GM23338 (cell line): Measurements from ENCODE around the gene CXCL16.

ENCODE experiments used
- CTCF ChIP-seq, 2 experiments: fragments of 200-600 bp in 1 of 2; sonication (generic) in 1 of 2; conservative IDR thresholded peaks; 2 replicates each; pipeline versions ENCODE4 v1.5.1 to v1.6.1; 2016 to 2017; ENCODE audit warnings: antibody characterized with exemption in 2 of 2, low read depth in 2 of 2, mild to moderate bottlenecking in 2 of 2, moderate library complexity in 1 of 2
- EZH2 ChIP-seq: fragments of 200-600 bp; sonication (generic); IDR thresholded peaks from one replicate; pipeline ENCODE4 v1.8.0; 2017; ENCODE audit warnings: antibody characterized with exemption, mild to moderate bottlenecking, low read depth; ENCODE audit not compliant: unreplicated experiment
- JUNB ChIP-seq: IDR thresholded peaks from one replicate; pipeline ENCODE4 v1.6.1; 2016; ENCODE audit warnings: antibody characterized with exemption; ENCODE audit not compliant: unreplicated experiment
- POLR2AphosphoS5 ChIP-seq: IDR thresholded peaks from 2 replicates; pipeline ENCODE4 v1.6.1; 2016; ENCODE audit warnings: antibody characterized with exemption, low read depth
- TF ChIP-seq, protein P1 (sequence below): IDR thresholded peaks from one replicate; pipeline ENCODE4 v1.6.1; 2018; ENCODE audit warnings: antibody characterized with exemption; ENCODE audit not compliant: unreplicated experiment

DNA sequence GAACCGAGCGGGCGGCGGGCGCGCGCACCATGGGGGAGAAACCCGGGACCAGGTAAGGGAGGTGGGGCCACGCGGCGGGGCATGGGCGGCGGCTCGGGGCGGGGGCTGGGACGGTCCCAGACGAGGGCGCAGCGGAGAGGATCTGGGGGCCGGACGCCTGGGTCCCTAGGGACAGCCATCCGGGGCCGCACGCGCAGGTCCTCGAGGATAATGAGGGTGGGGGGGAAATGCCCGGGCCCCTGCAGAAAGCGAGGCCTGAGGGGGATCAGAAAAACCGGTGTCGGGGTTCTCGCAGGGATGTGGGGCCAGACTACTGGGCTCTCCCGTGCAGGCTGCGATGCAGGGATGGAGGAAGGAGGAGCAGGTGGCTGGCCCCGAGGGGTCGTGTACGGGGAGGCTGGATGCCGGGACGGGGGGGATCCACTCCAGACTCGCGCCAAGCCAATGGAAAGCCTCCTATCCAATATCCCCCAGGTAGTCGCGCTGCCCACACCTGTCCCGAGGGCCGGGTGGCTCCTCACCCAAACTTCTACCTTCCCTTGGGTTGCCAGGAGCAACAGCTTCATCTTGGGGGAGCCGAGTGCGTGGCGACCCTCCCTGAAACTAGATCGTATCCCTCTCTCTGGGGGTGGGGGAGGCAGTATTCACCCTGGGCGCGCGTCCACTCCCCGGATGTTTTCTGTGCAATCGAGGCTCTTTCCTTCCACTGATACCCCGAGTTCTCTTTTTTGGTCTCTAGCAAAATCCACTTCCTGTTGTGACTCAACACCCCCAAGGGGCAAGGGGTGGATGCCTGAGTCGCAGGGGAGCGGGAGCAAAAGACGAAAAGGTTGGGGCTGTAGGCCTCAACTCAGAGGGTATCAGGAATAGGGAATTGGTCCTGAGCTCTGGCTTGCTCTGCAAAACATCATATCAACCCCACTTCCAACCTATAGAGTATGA is 28.8 kb downstream of the CXCL16 start:
- no peak for TF ChIP-seq POLR2AphosphoS5
- TF ChIP-seq CTCF (conservative IDR thresholded peaks at IDR 0.05; ENCODE audit: low read depth in 2 of 2) = no peak
- TF ChIP-seq EZH2 = no peak
- TF ChIP-seq, protein P1, sequence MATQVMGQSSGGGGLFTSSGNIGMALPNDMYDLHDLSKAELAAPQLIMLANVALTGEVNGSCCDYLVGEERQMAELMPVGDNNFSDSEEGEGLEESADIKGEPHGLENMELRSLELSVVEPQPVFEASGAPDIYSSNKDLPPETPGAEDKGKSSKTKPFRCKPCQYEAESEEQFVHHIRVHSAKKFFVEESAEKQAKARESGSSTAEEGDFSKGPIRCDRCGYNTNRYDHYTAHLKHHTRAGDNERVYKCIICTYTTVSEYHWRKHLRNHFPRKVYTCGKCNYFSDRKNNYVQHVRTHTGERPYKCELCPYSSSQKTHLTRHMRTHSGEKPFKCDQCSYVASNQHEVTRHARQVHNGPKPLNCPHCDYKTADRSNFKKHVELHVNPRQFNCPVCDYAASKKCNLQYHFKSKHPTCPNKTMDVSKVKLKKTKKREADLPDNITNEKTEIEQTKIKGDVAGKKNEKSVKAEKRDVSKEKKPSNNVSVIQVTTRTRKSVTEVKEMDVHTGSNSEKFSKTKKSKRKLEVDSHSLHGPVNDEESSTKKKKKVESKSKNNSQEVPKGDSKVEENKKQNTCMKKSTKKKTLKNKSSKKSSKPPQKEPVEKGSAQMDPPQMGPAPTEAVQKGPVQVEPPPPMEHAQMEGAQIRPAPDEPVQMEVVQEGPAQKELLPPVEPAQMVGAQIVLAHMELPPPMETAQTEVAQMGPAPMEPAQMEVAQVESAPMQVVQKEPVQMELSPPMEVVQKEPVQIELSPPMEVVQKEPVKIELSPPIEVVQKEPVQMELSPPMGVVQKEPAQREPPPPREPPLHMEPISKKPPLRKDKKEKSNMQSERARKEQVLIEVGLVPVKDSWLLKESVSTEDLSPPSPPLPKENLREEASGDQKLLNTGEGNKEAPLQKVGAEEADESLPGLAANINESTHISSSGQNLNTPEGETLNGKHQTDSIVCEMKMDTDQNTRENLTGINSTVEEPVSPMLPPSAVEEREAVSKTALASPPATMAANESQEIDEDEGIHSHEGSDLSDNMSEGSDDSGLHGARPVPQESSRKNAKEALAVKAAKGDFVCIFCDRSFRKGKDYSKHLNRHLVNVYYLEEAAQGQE = peak; percentile 7
- no peak for TF ChIP-seq JUNB
